ENCODE data around the gene HARBI1.

HARBI1 gene

DNA sequence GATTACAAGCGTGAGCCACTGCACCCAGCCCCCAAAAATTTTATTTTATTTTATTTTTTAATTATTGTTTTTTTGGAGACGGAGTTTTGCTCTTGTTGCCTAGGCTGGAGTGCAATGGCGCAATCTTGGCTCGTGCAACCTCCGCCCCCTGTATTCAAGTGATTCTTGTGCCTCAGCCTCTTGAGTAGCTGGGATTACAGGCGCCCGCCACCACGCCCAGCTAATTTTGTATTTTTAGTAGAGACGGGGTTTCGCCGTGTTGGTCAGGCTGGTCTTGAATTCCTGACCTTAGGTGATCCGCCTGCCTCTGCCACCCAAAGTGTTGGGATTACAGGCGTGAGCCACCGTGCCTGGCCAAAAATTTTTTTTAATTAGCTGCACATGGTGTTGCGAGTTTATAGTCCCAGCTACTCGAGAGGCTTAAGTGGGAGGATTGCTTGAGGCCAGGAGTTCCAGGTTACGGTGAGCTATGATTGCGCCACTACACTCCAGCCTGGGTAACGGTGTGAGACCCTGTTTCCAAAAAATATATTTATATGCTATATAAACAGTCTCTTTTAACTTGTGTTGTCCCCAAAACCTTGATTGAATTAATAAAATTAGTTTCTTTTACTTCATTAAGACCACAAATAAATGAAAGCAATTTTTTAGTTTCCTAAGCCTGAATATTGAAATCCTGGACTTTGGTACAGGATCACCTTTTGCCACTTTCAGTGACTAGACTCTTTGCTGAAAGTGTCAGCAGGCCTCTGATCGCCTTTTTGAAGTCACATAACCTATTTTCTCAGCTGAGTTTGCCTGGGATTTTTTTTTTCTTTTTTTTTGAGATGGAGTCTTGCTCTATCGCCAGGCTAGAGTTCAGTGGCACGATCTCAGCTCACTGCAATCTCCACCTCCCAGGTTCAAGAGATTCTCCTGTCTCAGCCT is 16.5 kb upstream of the HARBI1 start:
- DNase-seq (ENCODE audit: low read depth in 2 of 2), result no peak

GRCh38 chr11:46632502-46632901 is 15.5 kb upstream of the HARBI1 start:
- DNase-seq (ENCODE audit: low read depth in 2 of 2), result no peak

- no peak for DNase-seq (ENCODE audit: low read depth in 2 of 2)
Observed at GRCh38 chr11:46631676-46632075, 14.6 kb upstream of the HARBI1 start.

DNA sequence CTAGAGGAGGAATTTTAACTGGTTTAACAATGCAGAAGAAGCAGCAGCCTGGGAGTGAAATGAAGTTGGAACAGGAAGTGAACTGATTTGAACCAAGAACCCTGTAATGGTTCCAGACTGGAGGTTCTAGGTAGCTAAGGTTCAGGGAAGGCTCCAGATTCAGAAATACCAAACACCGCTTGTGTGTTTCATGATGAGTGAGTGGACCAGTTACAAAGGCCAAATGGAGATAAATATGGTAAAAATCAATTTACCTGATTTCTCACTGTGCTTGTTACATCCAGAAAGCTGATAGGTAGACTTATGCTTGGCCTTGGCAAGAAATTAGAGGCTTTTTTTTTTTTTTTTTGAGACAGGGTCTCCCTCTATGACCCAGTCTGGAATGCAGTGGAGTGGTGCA is 13.2 kb upstream of the HARBI1 start:
- DNase-seq (ENCODE audit: low read depth in 2 of 2), result no peak

GRCh38 chr11:46628961-46629360 is 11.9 kb upstream of the HARBI1 start:
- DNase-seq (ENCODE audit: low read depth in 2 of 2), result no peak

DNA sequence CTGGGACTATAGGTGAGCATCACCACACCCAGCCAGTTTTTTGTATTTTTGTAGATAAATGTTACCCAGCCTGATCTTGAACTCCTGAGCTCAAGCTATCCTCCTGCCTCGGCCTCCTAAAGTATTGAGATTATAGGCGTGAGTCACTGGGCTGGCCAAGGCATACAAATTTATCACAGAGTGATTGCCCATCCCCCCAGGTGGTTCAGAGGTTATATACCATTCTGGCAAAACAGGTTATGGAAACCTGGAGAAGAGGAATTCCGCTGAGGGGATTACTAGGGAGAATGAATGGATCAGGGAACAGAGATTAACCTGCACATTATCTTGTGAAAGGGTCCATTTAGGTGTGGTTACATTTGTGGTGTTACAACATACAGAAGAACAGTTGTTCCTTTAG is 8.4 kb upstream of the HARBI1 start:
- no peak for DNase-seq (ENCODE audit: low read depth in 2 of 2)

DNA sequence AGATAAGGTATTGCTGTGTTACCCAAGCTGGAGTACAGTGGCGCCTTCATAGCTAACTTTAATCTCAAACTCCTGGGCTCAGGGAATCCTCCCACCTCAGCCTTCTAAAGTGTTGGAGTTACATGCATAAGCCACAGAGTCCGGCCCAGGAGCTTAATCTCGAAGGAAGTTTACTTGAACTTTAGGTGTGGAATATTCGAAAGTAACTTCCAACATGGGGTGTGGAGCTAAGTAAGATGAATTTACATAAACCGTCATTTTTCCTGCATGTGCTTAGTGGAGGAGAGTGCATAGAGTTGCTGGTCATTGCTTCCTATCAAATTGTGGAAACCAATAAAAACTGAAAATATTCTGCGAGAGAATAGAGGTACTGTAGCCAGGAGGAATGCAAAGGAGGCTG is 1.8 kb upstream of the HARBI1 start:
- no peak for DNase-seq (ENCODE audit: low read depth in 2 of 2)

- DNase-seq (ENCODE audit: low read depth in 2 of 2), result no peak
Observed at GRCh38 chr11:46617972-46618314, 916 bp upstream of the HARBI1 start.

GRCh38 chr11:46616551-46617133 is 385 bp downstream of the HARBI1 start:
- DNase-seq (ENCODE audit: low read depth in 2 of 2), result no peak

- no peak for DNase-seq (ENCODE audit: low read depth in 2 of 2)
Observed at GRCh38 chr11:46615756-46616155, 1.3 kb downstream of the HARBI1 start.

DNA sequence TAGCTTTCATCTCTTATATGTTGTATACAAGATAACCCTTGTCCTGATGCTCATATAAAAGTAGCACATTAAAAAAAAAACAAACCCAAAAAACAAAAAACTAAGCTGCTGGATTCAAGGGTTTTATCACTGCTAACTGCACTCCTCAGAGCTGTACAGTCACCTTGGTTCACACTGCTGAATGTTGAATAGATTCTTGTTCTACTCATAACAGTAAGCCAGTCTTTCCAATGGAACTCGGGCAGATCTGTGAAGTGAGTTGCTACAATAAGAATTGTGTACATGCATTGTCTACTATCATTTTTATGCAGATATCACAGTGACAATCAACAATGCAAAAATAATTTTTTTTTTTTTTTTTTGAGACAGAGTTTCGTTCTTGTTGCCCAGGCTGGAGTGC is 4.7 kb downstream of the HARBI1 start:
- DNase-seq (ENCODE audit: low read depth in 2 of 2), result no peak

GRCh38 chr11:46611526-46612304 is 5.3 kb downstream of the HARBI1 start:
- DNase-seq (ENCODE audit: low read depth in 2 of 2), result no peak

GRCh38 chr11:46609386-46609785 is 7.6 kb downstream of the HARBI1 start:
- DNase-seq (ENCODE audit: low read depth in 2 of 2), result no peak

- no peak for DNase-seq (ENCODE audit: low read depth in 2 of 2)
Observed at GRCh38 chr11:46607516-46607915, 9.5 kb downstream of the HARBI1 start.

DNA sequence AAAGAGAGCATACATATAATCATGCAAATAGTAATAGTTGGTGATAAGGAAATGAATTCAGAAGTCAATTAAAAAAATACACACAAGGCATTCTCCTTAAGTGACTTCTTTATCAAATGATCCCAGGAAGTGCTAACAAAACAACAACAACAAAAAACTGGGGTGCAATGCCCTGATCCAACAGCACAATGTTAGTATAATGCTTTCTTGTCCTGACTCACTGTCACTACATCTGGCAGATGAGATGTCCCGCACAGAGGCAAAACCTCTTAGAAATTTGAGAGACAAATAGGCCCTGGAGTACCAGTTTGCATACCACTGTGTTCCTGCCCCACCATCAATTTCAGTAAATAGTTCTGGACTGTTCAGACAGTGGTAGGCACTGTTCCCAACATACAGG is 12.2 kb downstream of the HARBI1 start:
- no peak for DNase-seq (ENCODE audit: low read depth in 2 of 2)

DNA sequence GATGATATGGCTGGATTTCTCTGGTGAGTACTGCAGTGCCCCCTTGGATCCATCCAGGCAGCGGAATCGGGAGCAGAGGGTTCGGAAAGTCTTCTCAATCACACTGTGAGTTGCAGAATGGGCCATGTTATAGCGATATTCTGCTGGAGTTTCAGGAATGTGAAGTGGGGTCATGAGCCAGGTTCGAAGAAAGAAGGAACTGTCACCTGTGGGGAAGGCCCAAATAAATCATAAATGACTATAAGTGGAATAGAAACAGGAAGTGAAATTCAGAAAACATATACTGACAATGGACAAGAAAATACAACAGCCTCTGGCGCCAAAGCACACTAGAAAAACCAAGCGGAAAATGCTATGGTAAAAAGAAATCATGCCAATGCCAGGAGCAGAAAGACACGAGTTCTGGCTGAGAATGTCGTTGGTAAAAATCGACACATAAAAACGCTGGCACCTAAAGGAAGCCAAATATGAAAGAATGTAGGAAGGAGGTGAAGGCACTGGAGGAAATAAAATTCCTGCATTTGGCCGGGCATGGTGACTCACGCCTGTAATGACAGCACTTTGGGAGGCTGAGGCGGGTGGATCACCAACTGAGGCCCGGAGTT is 13.2 kb downstream of the HARBI1 start:
- DNase-seq (ENCODE audit: low read depth in 2 of 2), result no peak

DNA sequence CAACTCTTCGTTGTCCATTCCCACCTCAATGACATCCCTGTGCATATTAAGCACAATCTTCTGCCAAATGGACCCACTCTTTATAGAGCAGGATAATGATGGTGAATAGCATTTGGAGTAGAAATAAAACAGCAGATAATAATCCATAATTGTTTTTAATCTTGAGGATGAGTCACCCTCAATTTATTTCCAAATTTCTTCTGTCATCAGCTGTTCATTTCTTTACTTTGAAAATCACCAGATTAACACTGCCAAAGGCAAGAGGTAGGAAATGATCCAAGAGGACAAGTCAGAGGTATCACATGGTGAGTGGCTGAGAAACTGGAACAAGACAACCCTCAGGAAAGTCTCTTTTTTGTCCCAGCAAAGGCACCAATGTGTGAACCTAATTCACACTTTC is 15.9 kb downstream of the HARBI1 start:
- no peak for DNase-seq (ENCODE audit: low read depth in 2 of 2)

DNA sequence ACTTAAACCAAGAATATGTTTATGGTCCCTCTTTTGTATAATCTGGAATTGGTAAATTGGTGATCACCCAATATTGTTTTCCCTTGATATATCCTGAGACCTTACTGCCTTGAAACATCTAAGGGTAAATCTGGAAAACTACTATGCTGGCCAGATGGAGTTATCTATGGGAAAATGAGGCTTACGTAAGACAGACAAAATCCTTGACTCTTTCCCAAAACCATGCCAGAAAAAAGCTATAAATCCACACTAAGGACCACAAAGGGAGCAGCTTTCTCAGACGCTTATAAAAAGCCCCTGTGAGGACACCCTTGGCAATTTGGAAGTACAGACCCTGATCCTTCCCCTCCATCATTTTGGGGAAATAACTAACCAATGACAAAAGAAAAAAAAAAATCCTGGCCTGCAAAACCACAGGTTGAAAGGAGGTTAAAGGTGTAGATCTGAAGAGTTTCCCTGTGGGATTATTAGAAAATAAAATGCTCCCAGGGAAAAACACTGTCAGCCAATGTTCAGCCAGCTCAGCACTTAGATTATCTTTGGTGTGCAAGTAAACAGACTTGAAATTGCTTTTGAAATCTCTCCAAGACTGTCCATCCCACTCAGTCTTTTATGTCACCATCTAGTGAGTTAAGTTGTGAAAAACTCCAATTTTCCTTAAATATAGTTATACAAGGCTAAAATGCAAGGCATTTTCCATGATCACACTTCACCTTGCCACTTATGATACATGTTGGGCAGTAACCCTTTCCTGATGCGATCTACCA is 16.6 kb downstream of the HARBI1 start:
- DNase-seq (ENCODE audit: low read depth in 2 of 2), result no peak

DNA sequence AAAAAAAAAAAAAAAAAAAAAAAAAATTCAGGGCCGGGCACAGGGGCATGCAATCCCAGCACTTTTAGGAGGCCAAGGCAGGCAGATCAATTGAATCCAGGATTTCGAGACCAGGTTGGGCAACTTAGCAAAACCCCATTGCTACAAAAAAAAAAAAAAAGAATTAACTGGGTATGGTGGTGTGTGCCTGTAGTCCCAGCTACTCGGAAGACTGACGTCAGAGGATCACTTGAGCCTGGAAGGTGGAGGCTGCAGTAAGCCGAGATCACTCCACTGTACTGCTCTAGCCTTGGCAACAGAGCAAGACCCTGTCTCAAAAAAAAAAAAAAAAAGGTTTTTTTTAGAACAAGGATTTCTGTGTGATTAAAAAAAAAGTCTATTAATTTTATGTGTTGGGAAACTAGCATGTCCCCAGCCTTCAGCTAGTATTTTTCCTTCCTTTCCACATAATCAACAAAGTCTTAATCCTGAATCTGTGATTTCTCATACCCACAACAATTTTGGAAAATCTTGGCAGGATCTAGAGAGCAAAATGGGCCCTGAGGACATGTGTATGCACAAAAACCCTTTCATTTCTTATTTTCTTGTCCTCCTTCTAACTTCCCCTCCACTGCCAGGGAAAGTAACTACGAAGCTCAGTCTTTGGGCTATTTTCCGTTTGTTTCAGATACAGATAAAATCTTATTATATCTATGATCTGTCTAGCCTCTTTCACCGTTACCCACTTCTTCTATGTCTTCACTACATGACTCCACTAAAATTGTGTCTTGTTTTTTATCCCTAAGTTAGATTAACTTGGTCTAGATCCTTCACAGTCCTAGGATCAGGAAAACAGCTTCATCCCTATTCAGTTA is 17.5 kb downstream of the HARBI1 start:
- no peak for DNase-seq (ENCODE audit: low read depth in 2 of 2)

DNA sequence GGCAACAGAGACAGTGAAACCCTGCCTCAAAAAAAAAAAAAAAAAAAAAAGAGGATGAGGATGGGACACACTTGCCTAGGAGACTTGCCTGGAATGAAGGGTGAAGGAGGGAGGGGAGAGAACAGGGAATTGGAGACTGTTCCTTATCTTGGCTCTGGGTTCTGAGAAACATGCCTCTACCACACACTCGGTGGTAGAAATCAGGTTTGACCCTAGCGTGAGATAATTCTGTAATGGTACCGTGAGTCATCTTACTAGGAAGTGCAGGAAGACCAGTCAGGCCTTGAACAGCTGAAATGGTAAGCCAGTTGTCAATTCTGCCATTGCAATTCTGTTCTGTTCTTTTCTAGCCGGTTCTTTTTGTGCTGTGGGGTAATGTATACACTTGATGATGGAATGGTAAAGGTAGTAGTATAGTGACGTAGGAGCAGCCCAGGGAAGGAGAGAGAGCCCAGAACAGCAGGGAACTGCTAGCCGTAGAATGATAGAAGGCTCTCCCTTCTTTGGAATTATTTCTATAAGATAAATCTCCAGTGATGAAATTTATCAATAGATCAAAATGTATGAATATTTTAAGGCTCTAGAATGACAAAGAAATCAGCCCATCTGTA is 19.3 kb downstream of the HARBI1 start:
- no peak for DNase-seq (ENCODE audit: low read depth in 2 of 2)

Data from fibroblast of skin of left biceps (primary cell).